ENCODE results near the gene HS3ST5. TPM values are rescaled to one million over a fixed set of nuclear protein-coding genes. Genes with fewer than 3 reads are reported as not detected.

Gene HS3ST5
- total RNA-seq, 1 donor from 2014 or later: 0.11 TPM

DNA sequence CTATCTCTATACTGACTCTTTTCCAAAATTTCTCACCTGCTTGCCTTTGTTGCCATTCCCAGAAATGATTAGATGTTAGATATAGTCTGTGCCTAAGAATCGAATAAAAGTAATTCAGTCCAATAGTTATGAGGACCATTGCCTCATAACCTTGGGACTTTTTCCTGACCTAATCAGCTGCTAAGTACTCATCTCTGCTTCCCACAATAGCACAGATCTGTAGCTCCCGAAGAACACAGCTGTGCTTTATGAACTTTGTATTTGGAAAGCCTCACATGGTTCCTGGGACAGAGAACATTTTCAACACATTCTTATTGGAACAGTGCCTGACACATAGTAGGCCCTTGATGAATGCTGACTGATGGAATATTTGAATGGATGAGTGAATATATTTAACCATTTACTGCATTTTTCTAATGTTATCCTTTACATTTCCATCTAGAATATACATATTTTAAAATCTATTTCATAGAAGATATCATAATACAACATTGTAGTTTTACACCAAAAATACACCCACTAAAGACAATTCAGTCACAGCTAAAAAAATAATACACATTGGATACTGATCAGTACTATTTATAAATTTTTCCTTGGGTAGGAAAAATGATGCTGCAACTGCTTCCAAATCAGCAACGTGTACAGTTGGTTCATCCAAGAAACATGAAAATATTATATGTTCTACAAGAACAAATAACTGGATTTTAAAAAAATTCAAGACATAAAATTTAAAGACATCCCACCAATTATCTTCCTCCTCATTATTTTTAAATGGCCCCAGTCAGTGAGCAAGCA, 53.9 kb downstream of the HS3ST5 start:
- H3K27me3 Mint-ChIP-seq (ENCODE audit: unreplicated experiment): no peaks in the 10 kb centered on the region
- no peak overlapping the region for H3K4me3 Mint-ChIP-seq (ENCODE audit: unreplicated experiment)
- no peaks in the 10 kb centered on the region for H3K9me3 Mint-ChIP-seq (ENCODE audit: unreplicated experiment)
- H3K36me3 Mint-ChIP-seq (ENCODE audit: unreplicated experiment): no peaks in the 10 kb centered on the region
- no peak for DNase-seq (ENCODE audit: extremely low spot score, unreplicated experiment)
- H3K27ac Mint-ChIP-seq (ENCODE audit: unreplicated experiment): no peak overlapping the region
- no peak for TF ChIP-seq CTCF (IDR thresholded peaks at IDR 0.05)
- H3K4me1 Mint-ChIP-seq (ENCODE audit: unreplicated experiment): no peaks in the 10 kb centered on the region

- no peak for TF ChIP-seq CTCF (IDR thresholded peaks at IDR 0.05)
- Mint-ChIP-seq H3K4me1 (ENCODE audit: unreplicated experiment) (no peaks in the 10 kb centered on the region), H3K9me3 (ENCODE audit: unreplicated experiment) (no peaks in the 10 kb centered on the region), H3K36me3 (ENCODE audit: unreplicated experiment) (no peaks in the 10 kb centered on the region), H3K27ac (ENCODE audit: unreplicated experiment) (no peak overlapping the region), H3K4me3 (ENCODE audit: unreplicated experiment) (no peak overlapping the region), H3K27me3 (ENCODE audit: unreplicated experiment) (peaks cover 4% of the 10 kb centered on the region)
- no peak for DNase-seq (ENCODE audit: extremely low spot score, unreplicated experiment)
These were observed 55.4 kb downstream of the HS3ST5 start for GRCh38 chr6:114287461-114287860.

- Mint-ChIP-seq H3K27me3 (ENCODE audit: unreplicated experiment) (peaks cover 10% of the 10 kb centered on the region), H3K4me1 (ENCODE audit: unreplicated experiment) (no peaks in the 10 kb centered on the region), H3K4me3 (ENCODE audit: unreplicated experiment) (no peak overlapping the region), H3K9me3 (ENCODE audit: unreplicated experiment) (no peaks in the 10 kb centered on the region), H3K36me3 (ENCODE audit: unreplicated experiment) (no peaks in the 10 kb centered on the region), H3K27ac (ENCODE audit: unreplicated experiment) (no peak overlapping the region)
- DNase-seq (ENCODE audit: extremely low spot score, unreplicated experiment): no peak
- TF ChIP-seq CTCF (IDR thresholded peaks at IDR 0.05): no peak
These were observed 56.6 kb downstream of the HS3ST5 start for GRCh38 chr6:114286211-114286610.

DNA sequence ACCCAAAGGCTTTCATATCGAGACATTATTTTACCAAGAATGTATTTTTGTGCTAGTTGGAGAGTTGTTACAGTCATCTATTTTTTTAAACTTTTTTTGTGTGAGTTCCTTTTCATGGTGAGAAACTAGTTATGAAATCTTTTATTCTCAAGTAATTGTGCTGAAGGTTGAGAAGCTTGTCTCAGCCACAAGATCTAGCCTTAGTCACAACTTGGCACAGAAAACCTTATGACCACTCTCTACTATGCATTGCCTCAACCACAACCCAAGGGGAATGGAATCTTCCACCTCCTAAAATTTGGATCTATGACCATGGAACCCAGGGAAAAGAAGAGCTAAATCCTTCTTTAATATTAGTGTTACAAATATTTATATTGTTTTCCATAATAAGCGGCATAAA, 58.5 kb downstream of the HS3ST5 start:
- TF ChIP-seq CTCF (IDR thresholded peaks at IDR 0.05): no peak
- H3K27me3 Mint-ChIP-seq (ENCODE audit: unreplicated experiment): peaks cover 18% of the 10 kb centered on the region
- H3K36me3 Mint-ChIP-seq (ENCODE audit: unreplicated experiment): no peaks in the 10 kb centered on the region
- H3K4me1 Mint-ChIP-seq (ENCODE audit: unreplicated experiment): no peaks in the 10 kb centered on the region
- H3K27ac Mint-ChIP-seq (ENCODE audit: unreplicated experiment): no peak overlapping the region
- DNase-seq (ENCODE audit: extremely low spot score, unreplicated experiment): no peak
- H3K9me3 Mint-ChIP-seq (ENCODE audit: unreplicated experiment): no peaks in the 10 kb centered on the region
- no peak overlapping the region for H3K4me3 Mint-ChIP-seq (ENCODE audit: unreplicated experiment)

DNA sequence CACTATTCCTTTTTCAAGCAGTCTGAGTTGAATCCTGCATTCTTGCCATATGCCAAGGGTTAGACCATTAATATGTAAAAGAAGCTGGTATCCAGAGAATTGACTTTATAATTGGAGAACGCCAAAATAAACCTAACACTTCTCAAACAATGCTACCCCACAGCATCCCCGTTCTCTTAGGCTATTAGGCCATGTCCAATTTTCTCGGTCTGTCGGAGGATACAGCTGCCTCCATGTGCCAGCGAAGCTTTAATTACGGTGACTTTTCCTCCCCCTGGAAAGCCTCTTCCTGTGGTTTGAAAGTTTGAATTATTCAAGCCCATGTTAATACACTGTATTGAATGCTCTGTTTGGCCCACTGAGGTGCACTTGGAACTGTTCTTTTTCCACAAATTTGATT, 60.5 kb downstream of the HS3ST5 start:
- no peaks in the 10 kb centered on the region for H3K4me1 Mint-ChIP-seq (ENCODE audit: unreplicated experiment)
- H3K27me3 Mint-ChIP-seq (ENCODE audit: unreplicated experiment): peaks cover 18% of the 10 kb centered on the region
- no peaks in the 10 kb centered on the region for H3K36me3 Mint-ChIP-seq (ENCODE audit: unreplicated experiment)
- no peak for TF ChIP-seq CTCF (IDR thresholded peaks at IDR 0.05)
- no peak for DNase-seq (ENCODE audit: extremely low spot score, unreplicated experiment)
- H3K9me3 Mint-ChIP-seq (ENCODE audit: unreplicated experiment): no peaks in the 10 kb centered on the region
- H3K27ac Mint-ChIP-seq (ENCODE audit: unreplicated experiment): no peak overlapping the region
- no peak overlapping the region for H3K4me3 Mint-ChIP-seq (ENCODE audit: unreplicated experiment)

Measured in osteocyte (in vitro differentiated cells).